Thyroid gland (tissue), 4 donors: ENCODE measurements around the gene UBE3A.

ENCODE experiments used
- CTCF ChIP-seq, 6 experiments: fragments of 200-600 bp in 3 of 6; fragments of 450-650 bp in 3 of 6; sonication (generic) in 3 of 6; IDR thresholded peaks; one replicate each; pipeline ENCODE4 v1.5.1; 2016 to 2019; ENCODE audit warnings: antibody characterized with exemption in 6 of 6, mild to moderate bottlenecking in 2 of 6, inconsistent platforms in 1 of 6, moderate library complexity in 1 of 6
- POLR2A ChIP-seq, 2 donors: fragments of 450-650 bp; IDR thresholded peaks; one replicate each; pipeline ENCODE4 v1.6.1; 2017; ENCODE audit warnings: antibody characterized with exemption in 2 of 2, mild to moderate bottlenecking in 2 of 2, moderate library complexity in 1 of 2

- no peak for TF ChIP-seq CTCF (IDR thresholded peaks at IDR 0.05)
- no peak for TF ChIP-seq POLR2A (IDR thresholded peaks at IDR 0.05)
Observed at GRCh38 chr15:25329696-25330095, 109.1 kb downstream of the UBE3A start.
